Endodermal cell (in vitro differentiated cells): Measurements from ENCODE around the gene RYR3. TPM values are rescaled to one million over a fixed set of nuclear protein-coding genes. Genes with fewer than 3 reads are reported as not detected.

Experiments used
- DNase-seq: peaks from one replicate; pipeline ENCODE4 v3.0.0-alpha.2; 2017
- H3K27ac ChIP-seq: 2 replicates; pipeline ENCODE4 v1.5.1; 2013; ENCODE audit warnings: mild to moderate bottlenecking, low read depth, low read length, moderate library complexity
- H3K27me3 ChIP-seq: 2 replicates; pipeline ENCODE4 v1.6.1; 2013; ENCODE audit warnings: mild to moderate bottlenecking, low read length, moderate library complexity; ENCODE audit not compliant: insufficient read depth, control insufficient read depth, poor library complexity, severe bottlenecking
- H3K36me3 ChIP-seq: 2 replicates; pipeline ENCODE4 v1.7.0; 2013; ENCODE audit warnings: mild to moderate bottlenecking, low read length, moderate library complexity; ENCODE audit not compliant: control insufficient read depth, insufficient read depth
- H3K4me1 ChIP-seq: one replicate; pipeline ENCODE4 v1.7.0; 2013; ENCODE audit warnings: low read length; ENCODE audit not compliant: control insufficient read depth, insufficient read depth
- H3K4me3 ChIP-seq: 2 replicates; pipeline ENCODE4 v1.5.1; 2013; ENCODE audit warnings: mild to moderate bottlenecking, low read length, moderate library complexity
- H3K9ac ChIP-seq: 2 replicates; pipeline ENCODE4 v1.6.1; 2013; ENCODE audit warnings: mild to moderate bottlenecking, low read length, moderate library complexity; ENCODE audit not compliant: poor library complexity, severe bottlenecking; ENCODE audit errors: extremely low read depth
- H3K9me3 ChIP-seq: 2 replicates; pipeline ENCODE4 v1.6.1; 2013; ENCODE audit warnings: mild to moderate bottlenecking, low read length, moderate library complexity; ENCODE audit not compliant: control insufficient read depth
- H3K27ac Mint-ChIP-seq: 2 replicates; pipeline ENCODE4 v1.8.0; 2020; ENCODE audit warnings: mixed read lengths
- H3K27me3 Mint-ChIP-seq: 2 replicates; pipeline ENCODE4 v1.8.0; 2021; ENCODE audit warnings: mild to moderate bottlenecking, mixed read lengths; ENCODE audit not compliant: insufficient read depth
- H3K36me3 Mint-ChIP-seq: 2 replicates; pipeline ENCODE4 v1.8.0; 2020; ENCODE audit warnings: low read depth, mixed read lengths
- H3K4me1 Mint-ChIP-seq: 2 replicates; pipeline ENCODE4 v1.8.0; 2020; ENCODE audit warnings: mixed read lengths
- H3K4me3 Mint-ChIP-seq: 2 replicates; pipeline ENCODE4 v1.8.0; 2020; ENCODE audit warnings: mild to moderate bottlenecking, moderate library complexity, mixed read lengths
- H3K9me3 Mint-ChIP-seq: 2 replicates; pipeline ENCODE4 v1.8.0; 2020; ENCODE audit warnings: mild to moderate bottlenecking, mixed read lengths
- CTCF ChIP-seq: fragments of 200-600 bp; sonication (generic); conservative IDR thresholded peaks from 2 replicates; pipeline ENCODE4 v1.5.0; 2021; ENCODE audit warnings: antibody characterized with exemption, mild to moderate bottlenecking
- WGBS, 2 experiments: methylation state at CpG; one replicate each; pipeline versions ENCODE4 v1.1.5 to v1.1.7; 2013; ENCODE audit warnings: missing lambda C conversion rate in 2 of 2, mixed read lengths in 1 of 2; ENCODE audit not compliant: insufficient coverage in 1 of 2, insufficient read length in 1 of 2; 5-methylcytosine and 5-hydroxymethylcytosine counted together
- total RNA-seq, 2 donors: library from RNA; stranded (reverse); fragmentation: NEBNext Ultra II Directional in 1 of 2; extraction: Animal tissue kit (Norgen Biotek cat#: 25700) in 1 of 2; gene quantifications; 2 replicates in 1 of 2; 3 replicates in 1 of 2; pipeline ENCODE4 v1.2.1, GENCODE V29; 2021

The RYR3 gene
- total RNA-seq, 2 donors from 2014 or later, result 0.71 to 1.4 TPM

- Mint-ChIP-seq H3K9me3 (no peaks in the 10 kb centered on the region), H3K27ac (no peak overlapping the region), H3K4me3 (no peak overlapping the region), H3K4me1 (peaks cover 5% of the 10 kb centered on the region), H3K27me3 (no peaks in the 10 kb centered on the region), H3K36me3 (no peaks in the 10 kb centered on the region)
- no peak overlapping the region for H3K27ac ChIP-seq
- peak; percentile 66 for DNase-seq
- no peaks in the 10 kb centered on the region for H3K36me3 ChIP-seq
- H3K4me3 ChIP-seq, result no peak overlapping the region
- H3K27me3 ChIP-seq, result no peaks in the 10 kb centered on the region
- H3K9me3 ChIP-seq, result no peaks in the 10 kb centered on the region
- no peak for TF ChIP-seq CTCF
- no peak overlapping the region for H3K9ac ChIP-seq
- H3K4me1 ChIP-seq, result no peaks in the 10 kb centered on the region
- WGBS, 2 experiments, result 81 to 91% methylated on average over 9 to 10 of the region's 10 CpGs
These were observed 302.0 kb downstream of the RYR3 start for GRCh38 chr15:33612721-33613304.

- H3K4me1 ChIP-seq, result no peaks in the 10 kb centered on the region
- no peak for DNase-seq
- no peaks in the 10 kb centered on the region for H3K36me3 Mint-ChIP-seq
- peaks cover 5% of the 10 kb centered on the region for H3K4me1 Mint-ChIP-seq
- no peaks in the 10 kb centered on the region for H3K9me3 Mint-ChIP-seq
- H3K36me3 ChIP-seq, result no peaks in the 10 kb centered on the region
- TF ChIP-seq CTCF, result no peak
- no peak overlapping the region for H3K27ac Mint-ChIP-seq
- no peaks in the 10 kb centered on the region for H3K9me3 ChIP-seq
- no peak overlapping the region for H3K9ac ChIP-seq
- no peaks in the 10 kb centered on the region for H3K27me3 Mint-ChIP-seq
- no peak overlapping the region for H3K4me3 ChIP-seq
- H3K27me3 ChIP-seq, result no peaks in the 10 kb centered on the region
- 54 to 64% methylated on average over 3 of the region's 3 CpGs for whole genome bisulfite sequencing, 2 experiments
- H3K4me3 Mint-ChIP-seq, result no peak overlapping the region
- no peak overlapping the region for H3K27ac ChIP-seq
These were observed 305.7 kb downstream of the RYR3 start for GRCh38 chr15:33616475-33616874.

GRCh38 chr15:33618350-33618749, 307.6 kb downstream of the RYR3 start:
- 95% methylated on average over 5 of the region's 5 CpGs for WGBS, 2 experiments
- H3K27ac Mint-ChIP-seq, result no peak overlapping the region

More at GRCh38 chr15:33618350-33618749, 307.6 kb downstream of the RYR3 start:
- no peak for TF ChIP-seq CTCF
- Histone ChIP-seq H3K9me3 (no peaks in the 10 kb centered on the region), H3K27ac (no peak overlapping the region), H3K27me3 (no peaks in the 10 kb centered on the region), H3K4me3 (no peak overlapping the region), H3K36me3 (no peaks in the 10 kb centered on the region), H3K4me1 (no peaks in the 10 kb centered on the region), H3K9ac (no peak overlapping the region)
- H3K4me3 Mint-ChIP-seq, result no peak overlapping the region
- DNase-seq, result no peak
- H3K9me3 Mint-ChIP-seq, result no peaks in the 10 kb centered on the region
- H3K36me3 Mint-ChIP-seq, result no peaks in the 10 kb centered on the region
- H3K27me3 Mint-ChIP-seq, result no peaks in the 10 kb centered on the region
- H3K4me1 Mint-ChIP-seq, result no peaks in the 10 kb centered on the region
